GM18867 (cell line): ENCODE results near the gene ZNF667.
A peak's percentile ranks its signal among the peaks of the same experiment; 100 is the strongest.

ENCODE experiments used
- ATAC-seq: cut with Tn5 transposase; IDR thresholded peaks from one replicate; pipeline ENCODE4 v1.9.1; 2021; ENCODE audit warnings: mild to moderate bottlenecking, moderate library complexity; ENCODE audit not compliant: unreplicated experiment

Gene ZNF667

GRCh38 chr19:56393119-56394012 is 83.8 kb downstream of the ZNF667 start, which contains the start of gene ZNF582:
Gene ZNF582 (minus strand): TSS chr19:56393534. CDS start chr19:56391752, 1,782 bp downstream.
- peak; percentile 93 for ATAC-seq
